Pulmonary artery endothelial cell (primary cell): Measurements from ENCODE around the gene CDC40. TPM values are rescaled to one million over a fixed set of nuclear protein-coding genes. Genes with fewer than 3 reads are reported as not detected.
A peak's percentile ranks its signal among the peaks of the same experiment; 100 is the strongest.
"Not testable (repeated sequence)": the region's sequence is repeated elsewhere in the genome, so short reads cannot be mapped to it uniquely, and the experiment has no call there.

ENCODE experiments used
- DNase-seq: peaks from one replicate; pipeline ENCODE4 v3.0.0-alpha.2; 2011; ENCODE audit warnings: low read depth, low spot score
- total RNA-seq: library from RNA; depleted of rRNA; stranded (reverse); fragments of >200 nt; gene quantifications from 2 replicates; pipeline ENCODE4 v1.2.3, GENCODE V29; 2014

The CDC40 gene
- total RNA-seq, 1 donor from 2014 or later, result 25.2 TPM

- no peak for DNase-seq
Measured at GRCh38 chr6:110201151-110201884, 21.1 kb downstream of the CDC40 start.

DNA sequence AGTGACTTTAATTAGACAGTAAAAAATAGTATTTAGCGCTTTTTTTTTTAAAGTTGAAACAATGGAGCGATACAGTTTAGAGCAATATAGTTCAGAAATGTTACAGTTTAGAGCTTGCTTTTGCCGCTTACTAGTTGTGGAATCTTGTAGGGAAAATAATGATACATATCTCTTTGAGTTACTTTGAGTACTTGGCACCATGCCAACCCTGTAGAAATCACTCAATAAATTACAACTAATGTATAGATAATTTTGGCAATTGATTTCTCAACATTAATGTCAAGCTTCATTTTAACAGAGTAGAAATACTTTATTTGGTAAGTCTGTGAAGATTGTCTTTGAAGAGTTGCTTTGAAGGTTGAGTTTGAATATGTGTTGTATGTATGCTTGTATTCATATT lies 27.4 kb downstream of the CDC40 start:
- no peak for DNase-seq

DNA sequence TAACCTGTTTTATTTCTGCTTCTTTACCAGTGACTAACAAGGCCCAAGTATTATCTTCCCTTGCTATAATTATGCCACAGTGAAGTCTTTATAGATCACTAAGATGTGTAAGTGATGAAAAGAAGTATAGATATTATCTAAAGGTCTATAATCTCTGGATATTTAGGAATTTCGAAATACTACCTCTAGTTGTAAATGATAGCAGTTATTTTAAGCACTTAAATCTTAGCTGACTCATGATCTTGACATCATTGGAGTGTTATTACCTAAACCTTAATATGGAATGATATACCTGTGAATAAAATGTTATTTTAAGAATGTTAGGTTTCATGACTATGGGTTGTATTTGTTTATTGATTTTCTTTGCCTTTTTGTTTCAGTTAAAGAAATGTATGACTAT lies 31.5 kb downstream of the CDC40 start:
- DNase-seq, result no peak

DNA sequence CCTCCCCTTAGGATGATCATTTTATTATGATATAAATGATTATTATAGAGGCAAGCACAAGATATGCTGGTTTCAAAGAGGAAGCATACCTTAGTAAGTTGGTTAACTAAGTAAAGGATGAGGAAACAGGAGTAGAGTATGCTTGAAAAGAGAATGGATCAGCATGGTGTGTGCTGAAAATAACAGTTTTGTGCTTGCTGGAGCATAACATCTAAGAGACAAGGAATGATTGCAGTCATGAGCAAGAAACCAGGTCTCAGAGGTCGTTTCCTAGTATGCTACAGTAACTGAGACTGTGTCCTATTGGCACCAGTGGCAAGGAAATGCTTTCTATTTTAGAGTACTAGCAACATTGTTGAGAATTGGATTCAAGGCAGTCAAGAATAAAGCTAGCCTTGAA lies 34.1 kb downstream of the CDC40 start:
- DNase-seq, result peak; percentile 10

- DNase-seq, result no peak
Measured at GRCh38 chr6:110216140-110216539, 35.9 kb downstream of the CDC40 start.

DNA sequence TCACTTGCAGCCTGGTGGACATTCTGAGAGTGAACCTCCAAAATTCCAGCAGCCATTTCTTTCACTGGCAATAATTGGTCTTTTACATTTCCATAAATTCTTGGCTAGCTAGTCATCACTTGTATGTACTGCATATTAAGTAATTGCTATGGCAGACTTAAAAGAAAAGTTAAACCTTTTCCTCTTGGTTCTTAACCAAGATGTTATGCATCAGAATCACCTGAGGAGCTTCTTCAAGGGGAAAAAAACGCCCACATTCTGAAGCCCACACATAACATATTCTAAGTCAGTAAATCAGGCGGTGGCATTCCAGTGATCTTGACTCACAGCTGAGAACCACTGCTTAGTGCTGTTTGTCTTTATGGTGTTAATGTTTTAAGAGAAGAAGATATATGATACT lies 37.0 kb downstream of the CDC40 start:
- no peak for DNase-seq

- no peak for DNase-seq
Measured at GRCh38 chr6:110221738-110222137, 41.5 kb downstream of the CDC40 start.

GRCh38 chr6:110226261-110226660 lies 46.0 kb downstream of the CDC40 start:
- DNase-seq, result no peak

DNA sequence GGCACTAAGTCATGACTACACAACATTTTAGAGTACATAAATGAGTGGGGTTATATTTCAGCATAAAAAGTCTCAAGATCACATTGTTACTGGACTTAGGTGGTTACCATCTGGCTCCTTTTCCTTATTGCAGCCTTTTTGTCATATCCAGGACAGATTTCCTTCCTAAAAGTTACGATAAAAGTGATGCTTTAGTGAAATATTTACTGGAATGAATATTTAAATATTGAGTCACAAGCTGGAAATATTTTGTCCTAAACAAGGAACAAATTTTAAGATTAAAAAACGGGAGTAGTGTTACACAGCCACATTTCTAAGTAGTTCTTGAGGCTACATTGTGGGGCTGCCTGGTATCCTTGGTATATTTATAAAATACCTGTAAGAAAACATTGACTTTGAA lies 52.2 kb downstream of the CDC40 start:
- no peak for DNase-seq

- no peak for DNase-seq
Measured at GRCh38 chr6:110233770-110234374, 53.6 kb downstream of the CDC40 start.

- DNase-seq, result not testable (repeated sequence)
Measured at GRCh38 chr6:110236007-110236406, 55.8 kb downstream of the CDC40 start.

DNA sequence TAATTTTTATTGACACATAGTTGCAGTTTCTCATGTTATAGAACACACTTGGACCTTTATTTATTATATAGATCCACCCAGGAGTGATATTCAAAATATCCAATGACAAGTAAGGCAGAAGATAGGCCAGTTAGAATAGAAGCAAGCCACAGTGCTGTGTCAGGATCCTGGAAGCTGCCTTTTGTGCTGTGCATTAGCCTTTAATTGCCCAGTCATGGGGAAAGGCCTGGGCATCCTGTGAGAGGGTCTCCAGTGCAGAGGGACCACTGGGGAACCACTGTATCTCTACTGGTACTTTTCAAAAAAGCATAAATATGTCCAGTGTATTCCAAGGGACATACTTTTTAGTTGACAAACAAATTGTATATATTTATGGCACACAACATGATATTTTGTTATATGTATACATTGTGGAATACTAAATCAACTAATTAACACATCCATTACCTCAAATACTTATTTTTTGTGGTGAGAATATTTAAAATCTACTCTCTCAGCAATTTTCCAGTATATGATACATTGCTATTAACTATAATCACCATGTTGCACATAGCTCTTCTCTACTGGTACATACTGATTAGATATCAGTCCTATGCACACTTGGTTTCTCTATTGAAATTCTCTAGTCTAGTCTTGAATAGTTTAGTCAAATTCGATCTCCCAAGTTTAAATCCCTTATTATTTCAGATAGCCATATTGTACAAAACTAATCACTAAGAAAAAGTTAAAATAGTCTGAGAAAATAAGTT lies 59.5 kb downstream of the CDC40 start:
- DNase-seq, result no peak

GRCh38 chr6:110244621-110245020 lies 64.4 kb downstream of the CDC40 start:
- not testable (repeated sequence) for DNase-seq

GRCh38 chr6:110246378-110246777 lies 66.2 kb downstream of the CDC40 start:
- DNase-seq, result no peak

GRCh38 chr6:110246900-110247546 lies 66.8 kb downstream of the CDC40 start:
- DNase-seq, result no peak

DNA sequence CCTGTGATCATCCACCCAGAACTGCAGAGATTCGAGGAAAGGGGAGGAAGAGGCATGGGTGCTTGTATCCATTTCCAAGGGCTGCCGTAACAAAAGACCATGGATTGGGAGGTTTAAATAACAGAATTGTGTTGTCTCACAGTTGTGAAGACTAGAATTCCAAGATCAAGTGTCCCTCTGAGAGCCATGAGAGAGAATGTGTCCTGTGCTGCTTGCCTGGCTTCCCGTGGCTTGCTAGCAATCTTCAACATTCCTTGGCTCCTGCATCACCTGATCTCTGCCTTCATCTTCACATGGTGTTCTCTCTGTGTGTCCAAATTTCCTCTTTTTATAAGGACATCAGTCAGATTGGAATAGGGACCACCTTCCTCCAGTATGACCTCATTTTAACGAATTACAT lies 69.8 kb downstream of the CDC40 start:
- DNase-seq, result no peak

DNA sequence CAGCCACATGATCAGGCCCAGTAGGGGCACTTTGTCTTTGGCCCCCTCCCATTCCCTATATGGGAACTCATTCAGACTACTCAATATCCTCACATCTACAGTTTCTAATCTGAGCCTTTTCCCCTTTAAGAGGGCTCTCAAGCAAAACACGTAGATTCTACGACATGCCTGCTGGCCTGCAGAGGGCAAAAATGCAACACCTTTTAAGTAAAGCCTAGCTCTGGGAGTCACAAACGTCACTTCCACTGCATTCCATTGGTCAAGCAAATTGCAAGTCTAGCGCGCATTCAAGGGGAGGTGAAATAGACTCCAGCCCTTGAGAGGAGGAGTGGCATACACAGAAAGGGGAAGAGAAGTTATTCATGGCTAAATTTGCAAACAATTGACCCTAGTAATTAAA lies 70.6 kb downstream of the CDC40 start:
- DNase-seq, result no peak

DNA sequence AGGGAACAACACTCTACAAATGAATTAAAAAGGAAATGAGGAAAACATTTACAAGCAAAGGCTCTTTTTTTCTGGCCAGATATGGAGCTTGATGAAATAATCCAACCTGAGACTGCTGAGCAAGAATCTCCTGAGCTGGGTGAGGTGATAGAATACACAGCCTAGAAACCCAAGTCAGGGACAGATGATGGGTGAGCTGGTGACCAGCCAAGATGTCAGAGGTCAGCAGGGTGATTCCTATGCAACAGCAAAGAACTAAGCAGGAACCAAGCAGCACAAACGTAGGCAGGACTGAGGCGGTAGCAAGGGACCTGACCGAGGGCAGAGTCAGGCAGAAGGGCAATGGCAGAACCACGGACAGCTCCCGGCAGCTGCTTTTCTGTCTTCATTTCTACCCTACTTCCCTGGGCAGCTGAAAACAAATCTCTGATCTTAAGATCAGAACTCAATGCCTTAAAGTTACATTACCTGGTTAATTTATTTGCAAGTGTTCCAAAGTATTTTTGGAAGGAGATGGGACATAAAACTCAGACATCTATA lies 75.1 kb downstream of the CDC40 start:
- no peak for DNase-seq

- DNase-seq, result no peak
Measured at GRCh38 chr6:110256366-110256765, 76.1 kb downstream of the CDC40 start.

DNA sequence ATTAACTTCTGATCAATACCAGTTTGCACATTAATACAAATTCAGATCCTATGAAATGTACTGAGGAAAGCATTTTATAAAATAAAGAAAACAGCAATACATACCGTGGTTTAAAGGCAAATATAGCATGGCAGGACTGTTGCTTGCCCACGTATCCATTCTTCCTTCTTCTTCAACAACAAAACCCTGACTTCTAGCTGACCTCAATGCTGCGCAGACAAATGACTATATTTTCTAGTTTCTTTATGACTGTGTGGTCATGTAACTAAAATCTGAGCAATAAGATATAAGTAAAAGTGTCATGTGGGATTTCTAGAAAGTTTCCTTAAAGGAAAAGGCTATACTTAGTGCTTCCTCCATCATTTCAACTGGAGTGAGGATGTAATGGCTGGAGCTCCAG lies 85.0 kb downstream of the CDC40 start:
- DNase-seq, result no peak

GRCh38 chr6:110266996-110267395 lies 86.8 kb downstream of the CDC40 start:
- no peak for DNase-seq

DNA sequence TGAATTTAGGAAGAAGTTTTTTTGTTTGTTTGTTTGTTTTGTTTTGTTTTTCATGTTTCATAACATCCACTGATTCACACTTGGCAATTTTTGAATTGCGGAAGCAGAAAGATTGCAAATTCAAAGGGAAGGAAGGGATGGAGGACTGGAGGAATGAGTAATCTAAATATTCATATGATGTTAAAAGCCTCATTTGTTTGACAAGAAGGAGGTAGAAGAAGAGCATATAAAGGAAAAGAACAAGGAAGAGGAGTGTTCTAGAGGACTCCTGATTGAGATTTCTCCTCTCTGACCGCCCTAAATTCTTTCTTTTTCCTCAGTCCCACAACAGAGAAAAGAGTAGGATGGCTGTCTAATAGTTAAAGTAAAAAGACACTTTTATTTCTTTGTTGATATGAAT lies 89.4 kb downstream of the CDC40 start:
- DNase-seq, result no peak
